WTC11 (cell line): ENCODE measurements around the gene PACSIN1.

Experiments used
- ELF4 ChIP-seq: sonication (generic); formaldehyde crosslinking; IDR thresholded peaks from 2 replicates; pipeline ENCODE4 v1.8.1; 2022; ENCODE audit warnings: low read depth, mild to moderate bottlenecking, moderate library complexity, missing genetic modification reagents
- JUN ChIP-seq: sonication (generic); formaldehyde crosslinking; IDR thresholded peaks from 2 replicates; pipeline ENCODE4 v1.8.0; 2023; ENCODE audit warnings: mild to moderate bottlenecking, missing genetic modification reagents
- NR3C1 ChIP-seq: sonication (generic); formaldehyde crosslinking; conservative IDR thresholded peaks from 2 replicates; pipeline ENCODE4 v1.8.1; 2023; ENCODE audit warnings: low read depth, mild to moderate bottlenecking, missing genetic modification reagents
- SP1 ChIP-seq: sonication (generic); formaldehyde crosslinking; conservative IDR thresholded peaks from 2 replicates; pipeline ENCODE4 v1.8.1; 2022; ENCODE audit warnings: missing genetic modification reagents
- ZNF138 ChIP-seq: sonication (generic); formaldehyde crosslinking; conservative IDR thresholded peaks from 2 replicates; pipeline ENCODE4 v1.8.1; 2022; ENCODE audit warnings: mild to moderate bottlenecking, moderate library complexity, missing genetic modification reagents
- TF ChIP-seq, protein P1 (sequence below): sonication (generic); formaldehyde crosslinking; IDR thresholded peaks from 2 replicates; pipeline ENCODE4 v1.8.0; 2022; ENCODE audit warnings: mild to moderate bottlenecking, missing genetic modification reagents
- TF ChIP-seq, protein P2 (sequence below): fragments of 200-600 bp; IDR thresholded peaks from 2 replicates; pipeline ENCODE4 v1.8.0; 2022; ENCODE audit warnings: antibody characterized with exemption

DNA sequence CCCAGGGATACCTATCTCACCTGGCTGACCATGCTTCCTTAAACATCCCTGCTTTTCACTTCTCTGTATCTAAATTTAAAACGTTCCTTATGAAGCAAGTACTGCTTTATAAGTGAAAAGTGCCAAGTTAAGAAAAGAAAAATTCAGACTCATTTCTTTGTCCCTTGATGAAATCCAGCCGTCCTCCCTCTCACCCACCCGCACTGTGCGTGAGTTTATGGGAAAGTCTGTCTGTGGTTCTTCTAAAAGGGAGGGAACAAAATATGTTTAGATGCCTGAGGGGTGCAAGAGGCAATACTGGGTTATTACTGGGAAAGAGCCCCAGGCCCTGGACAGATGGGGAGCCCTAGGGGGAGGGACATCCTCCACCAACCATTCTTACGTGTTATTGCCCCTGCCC, 59.1 kb downstream of the PACSIN1 start:
- TF ChIP-seq, protein P1, sequence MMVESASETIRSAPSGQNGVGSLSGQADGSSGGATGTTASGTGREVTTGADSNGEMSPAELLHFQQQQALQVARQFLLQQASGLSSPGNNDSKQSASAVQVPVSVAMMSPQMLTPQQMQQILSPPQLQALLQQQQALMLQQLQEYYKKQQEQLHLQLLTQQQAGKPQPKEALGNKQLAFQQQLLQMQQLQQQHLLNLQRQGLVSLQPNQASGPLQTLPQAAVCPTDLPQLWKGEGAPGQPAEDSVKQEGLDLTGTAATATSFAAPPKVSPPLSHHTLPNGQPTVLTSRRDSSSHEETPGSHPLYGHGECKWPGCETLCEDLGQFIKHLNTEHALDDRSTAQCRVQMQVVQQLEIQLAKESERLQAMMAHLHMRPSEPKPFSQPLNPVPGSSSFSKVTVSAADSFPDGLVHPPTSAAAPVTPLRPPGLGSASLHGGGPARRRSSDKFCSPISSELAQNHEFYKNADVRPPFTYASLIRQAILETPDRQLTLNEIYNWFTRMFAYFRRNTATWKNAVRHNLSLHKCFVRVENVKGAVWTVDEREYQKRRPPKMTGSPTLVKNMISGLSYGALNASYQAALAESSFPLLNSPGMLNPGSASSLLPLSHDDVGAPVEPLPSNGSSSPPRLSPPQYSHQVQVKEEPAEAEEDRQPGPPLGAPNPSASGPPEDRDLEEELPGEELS, result no peak
- TF ChIP-seq ELF4 (CRISPR knock-in tag) (no peak), ZNF138 (CRISPR knock-in tag) (no peak), NR3C1 (CRISPR knock-in tag) (no peak), SP1 (CRISPR knock-in tag) (no peak), JUN (CRISPR knock-in tag) (no peak)
- TF ChIP-seq, protein P2, sequence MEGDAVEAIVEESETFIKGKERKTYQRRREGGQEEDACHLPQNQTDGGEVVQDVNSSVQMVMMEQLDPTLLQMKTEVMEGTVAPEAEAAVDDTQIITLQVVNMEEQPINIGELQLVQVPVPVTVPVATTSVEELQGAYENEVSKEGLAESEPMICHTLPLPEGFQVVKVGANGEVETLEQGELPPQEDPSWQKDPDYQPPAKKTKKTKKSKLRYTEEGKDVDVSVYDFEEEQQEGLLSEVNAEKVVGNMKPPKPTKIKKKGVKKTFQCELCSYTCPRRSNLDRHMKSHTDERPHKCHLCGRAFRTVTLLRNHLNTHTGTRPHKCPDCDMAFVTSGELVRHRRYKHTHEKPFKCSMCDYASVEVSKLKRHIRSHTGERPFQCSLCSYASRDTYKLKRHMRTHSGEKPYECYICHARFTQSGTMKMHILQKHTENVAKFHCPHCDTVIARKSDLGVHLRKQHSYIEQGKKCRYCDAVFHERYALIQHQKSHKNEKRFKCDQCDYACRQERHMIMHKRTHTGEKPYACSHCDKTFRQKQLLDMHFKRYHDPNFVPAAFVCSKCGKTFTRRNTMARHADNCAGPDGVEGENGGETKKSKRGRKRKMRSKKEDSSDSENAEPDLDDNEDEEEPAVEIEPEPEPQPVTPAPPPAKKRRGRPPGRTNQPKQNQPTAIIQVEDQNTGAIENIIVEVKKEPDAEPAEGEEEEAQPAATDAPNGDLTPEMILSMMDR, result no peak
